Measurements from ENCODE around the gene ZBED6. TPM values are rescaled to one million over a fixed set of nuclear protein-coding genes. Genes with fewer than 3 reads are reported as not detected.
A peak's percentile ranks its signal among the peaks of the same experiment; 100 is the strongest.
"Not testable (repeated sequence)": the region's sequence is repeated elsewhere in the genome, so short reads cannot be mapped to it uniquely, and the experiment has no call there.

ZBED6 gene
- total and polyA plus RNA-seq, 9 donors: 7.0 to 23.9 (median 11.1) TPM

DNA sequence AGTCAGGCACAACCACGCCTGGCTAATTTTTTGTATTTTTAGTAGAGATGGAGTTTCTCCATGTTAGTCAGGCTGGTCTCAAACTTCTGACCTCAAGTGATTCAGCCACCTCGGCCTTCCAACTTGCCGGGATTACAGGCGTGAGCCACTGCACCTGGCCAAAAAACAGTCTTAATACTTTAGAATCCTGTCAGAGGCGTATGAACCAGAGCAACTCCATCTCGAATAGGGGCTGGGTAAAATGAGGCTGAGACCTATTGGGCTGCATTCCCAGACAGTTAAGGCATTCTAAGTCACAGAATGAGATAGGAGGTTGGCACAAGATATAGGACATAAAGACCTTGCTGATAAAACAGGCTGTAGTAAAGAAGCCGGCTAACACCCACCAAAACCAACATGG, 33.5 kb upstream of the ZBED6 start:
- H3K4me1 ChIP-seq (ENCODE audit: control insufficient read depth, insufficient read depth, low read length); H3K36me3 ChIP-seq (ENCODE audit: control insufficient read depth, insufficient read depth, low read length); H3K27me3 ChIP-seq (ENCODE audit: control insufficient read depth, insufficient read depth, low read length); H3K27ac ChIP-seq (ENCODE audit: low read length); H3K4me3 ChIP-seq (ENCODE audit: low read length); H3K9me3 ChIP-seq (replicated peaks; ENCODE audit: control insufficient read depth, low read depth, low read length); DNase-seq: not testable (repeated sequence)
- WGBS (ENCODE audit: insufficient coverage): 63% methylated on average over 5 of the region's 7 CpGs

DNA sequence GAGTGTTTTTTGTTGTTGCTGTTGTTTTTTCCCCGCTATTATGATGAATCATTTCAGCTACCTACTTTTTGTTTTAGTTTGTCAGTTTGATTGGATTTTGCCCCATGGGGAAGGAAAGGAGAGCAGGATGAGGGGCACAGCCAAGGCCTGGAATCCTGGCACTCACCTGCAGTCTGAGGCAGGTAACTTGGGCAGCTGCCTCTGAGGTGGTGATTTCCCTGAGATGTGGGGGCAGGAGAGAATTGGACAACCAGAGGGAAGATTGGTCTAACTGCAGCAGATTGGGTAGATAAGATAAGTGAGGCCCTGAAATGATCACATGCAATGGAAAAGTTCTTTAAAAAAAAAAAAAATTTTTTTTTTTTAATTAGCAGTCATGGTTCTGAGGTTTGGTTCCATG, 31.9 kb upstream of the ZBED6 start:
- Histone ChIP-seq H3K27me3 (ENCODE audit: control insufficient read depth, insufficient read depth, low read length) (no peaks in the 10 kb centered on the region), H3K27ac (ENCODE audit: low read length) (no peak overlapping the region)
- WGBS (ENCODE audit: insufficient coverage): no CpG with 5 or more reads among the region's 1 CpG

DNA sequence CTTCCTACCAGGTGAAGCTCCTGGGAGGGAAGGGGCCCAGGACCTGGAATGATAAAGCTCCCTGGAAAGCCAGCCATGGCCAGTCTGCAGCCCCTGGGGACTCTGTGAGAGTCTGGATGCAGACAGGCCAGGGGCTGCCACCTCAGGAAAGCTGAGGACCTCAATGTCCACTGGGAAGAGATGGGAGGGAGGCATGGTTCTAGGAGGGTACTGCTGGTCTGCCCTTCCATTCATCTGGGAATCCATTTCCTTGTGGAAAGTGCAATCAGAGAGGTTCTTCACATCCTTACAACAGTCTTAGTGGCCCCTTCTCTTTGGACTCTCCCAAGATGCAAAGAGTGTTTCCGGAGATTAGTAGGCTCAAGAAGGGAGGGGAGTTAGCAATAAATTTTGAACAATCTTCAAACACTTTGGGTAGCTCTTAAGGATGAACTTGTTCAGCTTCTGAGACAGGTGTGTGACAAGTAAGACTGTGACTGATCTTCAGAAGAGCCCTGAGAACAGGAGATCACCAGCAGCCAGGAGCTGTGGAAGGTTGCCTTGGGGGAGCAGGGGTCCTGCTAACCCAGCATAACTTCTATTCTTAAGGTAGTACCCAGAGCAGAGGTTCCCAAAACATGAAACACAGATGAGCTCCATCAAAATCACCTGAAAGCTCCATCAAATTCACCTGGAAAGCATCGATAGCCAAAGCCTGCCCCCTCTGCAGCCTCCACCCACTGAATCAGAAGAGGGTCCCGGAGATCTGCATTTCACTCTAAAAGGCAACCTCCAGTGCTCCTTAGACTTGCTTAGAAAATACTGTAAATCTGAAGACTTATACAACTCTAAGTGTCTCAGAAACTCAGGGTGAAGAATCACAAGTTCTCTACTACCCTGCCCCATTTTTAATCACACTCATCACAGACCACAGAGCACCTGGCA, 31.1 kb upstream of the ZBED6 start:
- DNase-seq: no peak
- WGBS (ENCODE audit: insufficient coverage): 87% methylated on average over 2 of the region's 3 CpGs
- peaks cover 7% of the 10 kb centered on the region for H3K4me1 ChIP-seq (ENCODE audit: control insufficient read depth, insufficient read depth, low read length)
- H3K27me3 ChIP-seq (ENCODE audit: control insufficient read depth, insufficient read depth, low read length): no peaks in the 10 kb centered on the region
- H3K27ac ChIP-seq (ENCODE audit: low read length): no peak overlapping the region
- no peaks in the 10 kb centered on the region for H3K9me3 ChIP-seq (replicated peaks; ENCODE audit: control insufficient read depth, low read depth, low read length)
- H3K4me3 ChIP-seq (ENCODE audit: low read length): no peak overlapping the region
- no peaks in the 10 kb centered on the region for H3K36me3 ChIP-seq (ENCODE audit: control insufficient read depth, insufficient read depth, low read length)

More for the DNA sequence above, 31.9 kb upstream of the ZBED6 start:
- Histone ChIP-seq H3K4me3 (ENCODE audit: low read length) (no peak overlapping the region), H3K4me1 (ENCODE audit: control insufficient read depth, insufficient read depth, low read length) (no peaks in the 10 kb centered on the region), H3K9me3 (replicated peaks; ENCODE audit: control insufficient read depth, low read depth, low read length) (no peaks in the 10 kb centered on the region), H3K36me3 (ENCODE audit: control insufficient read depth, insufficient read depth, low read length) (no peaks in the 10 kb centered on the region)
- DNase-seq: no peak

DNA sequence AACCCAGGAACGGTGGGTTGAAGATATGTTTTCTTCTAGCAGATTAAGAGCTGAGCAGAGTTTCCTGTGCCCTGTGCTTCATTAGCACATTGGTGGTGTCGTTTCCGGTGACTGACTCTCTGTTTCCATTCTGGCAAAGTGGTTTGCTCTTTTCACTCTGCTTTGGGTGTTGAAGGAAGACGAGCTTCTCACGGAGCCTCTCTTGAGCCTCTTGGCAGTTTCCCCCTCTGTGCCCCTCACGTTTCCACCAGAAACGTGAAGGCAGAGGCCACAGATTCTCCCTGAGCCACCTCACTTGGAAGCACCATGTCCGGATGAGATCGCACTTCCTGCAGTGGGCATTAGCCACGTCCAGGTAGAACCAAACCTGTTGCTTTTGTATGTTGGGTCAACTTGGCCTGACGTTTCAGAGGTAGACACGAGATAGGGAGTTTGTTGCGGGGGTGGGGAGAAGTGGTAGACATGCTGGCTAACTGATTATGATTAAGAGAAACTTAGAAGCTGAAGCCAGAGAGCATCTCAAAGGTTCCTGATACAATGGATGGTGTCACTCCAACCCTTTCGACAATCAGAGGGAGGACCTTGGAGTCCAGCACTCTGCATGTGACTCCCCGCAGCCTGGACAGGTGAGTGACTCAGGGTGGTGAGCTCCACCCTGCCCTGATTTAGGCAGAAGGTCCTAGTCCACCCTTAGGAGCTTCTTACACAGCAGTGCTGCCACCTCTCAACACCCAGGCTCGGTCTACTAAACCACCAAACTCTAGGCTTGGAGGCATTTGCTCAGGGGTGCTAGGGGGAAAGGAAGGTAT, 30.2 kb upstream of the ZBED6 start, which contains the start of gene LAX1:
LAX1 (plus strand) TSS at position 155 of the 809 bp plus-strand sequence; CDS start at position 538, 383 bp downstream.
- no peak within 1 kb of the TSS for H3K27ac ChIP-seq (ENCODE audit: low read length)
- H3K36me3 ChIP-seq (ENCODE audit: control insufficient read depth, insufficient read depth, low read length): no peaks in the 10 kb centered on the region
- H3K9me3 ChIP-seq (replicated peaks; ENCODE audit: control insufficient read depth, low read depth, low read length): no peaks in the 10 kb centered on the region
- WGBS (ENCODE audit: insufficient coverage): 73% methylated on average over 14 of the region's 16 CpGs
- no peak within 1 kb of the TSS for H3K4me3 ChIP-seq (ENCODE audit: low read length)
- no peaks in the 10 kb centered on the region for H3K27me3 ChIP-seq (ENCODE audit: control insufficient read depth, insufficient read depth, low read length)
- H3K4me1 ChIP-seq (ENCODE audit: control insufficient read depth, insufficient read depth, low read length): peaks cover 13% of the 10 kb centered on the region
- DNase-seq: peak; percentile 23

- no peaks in the 10 kb centered on the region for H3K27me3 ChIP-seq (ENCODE audit: control insufficient read depth, insufficient read depth, low read length)
- WGBS (ENCODE audit: insufficient coverage): 72% methylated on average over 4 of the region's 6 CpGs
- peaks cover 15% of the 10 kb centered on the region for H3K4me1 ChIP-seq (ENCODE audit: control insufficient read depth, insufficient read depth, low read length)
- H3K9me3 ChIP-seq (replicated peaks; ENCODE audit: control insufficient read depth, low read depth, low read length): no peaks in the 10 kb centered on the region
- H3K27ac ChIP-seq (ENCODE audit: low read length): no peak overlapping the region
- H3K36me3 ChIP-seq (ENCODE audit: control insufficient read depth, insufficient read depth, low read length): no peaks in the 10 kb centered on the region
- H3K4me3 ChIP-seq (ENCODE audit: low read length): no peak overlapping the region
- DNase-seq: no peak
Observed at GRCh38 chr1:203768256-203768655, 27.2 kb upstream of the ZBED6 start.

GRCh38 chr1:203769505-203770343, 25.7 kb upstream of the ZBED6 start:
- Histone ChIP-seq H3K4me3 (ENCODE audit: low read length) (peak overlapping the region; percentile 10), H3K27me3 (ENCODE audit: control insufficient read depth, insufficient read depth, low read length) (no peaks in the 10 kb centered on the region), H3K4me1 (ENCODE audit: control insufficient read depth, insufficient read depth, low read length) (peaks cover 15% of the 10 kb centered on the region), H3K27ac (ENCODE audit: low read length) (peak overlapping the region; percentile 35), H3K36me3 (ENCODE audit: control insufficient read depth, insufficient read depth, low read length) (no peaks in the 10 kb centered on the region), H3K9me3 (replicated peaks; ENCODE audit: control insufficient read depth, low read depth, low read length) (no peaks in the 10 kb centered on the region)
- WGBS (ENCODE audit: insufficient coverage): 43% methylated on average over 7 of the region's 15 CpGs
- DNase-seq: peak; percentile 86

DNA sequence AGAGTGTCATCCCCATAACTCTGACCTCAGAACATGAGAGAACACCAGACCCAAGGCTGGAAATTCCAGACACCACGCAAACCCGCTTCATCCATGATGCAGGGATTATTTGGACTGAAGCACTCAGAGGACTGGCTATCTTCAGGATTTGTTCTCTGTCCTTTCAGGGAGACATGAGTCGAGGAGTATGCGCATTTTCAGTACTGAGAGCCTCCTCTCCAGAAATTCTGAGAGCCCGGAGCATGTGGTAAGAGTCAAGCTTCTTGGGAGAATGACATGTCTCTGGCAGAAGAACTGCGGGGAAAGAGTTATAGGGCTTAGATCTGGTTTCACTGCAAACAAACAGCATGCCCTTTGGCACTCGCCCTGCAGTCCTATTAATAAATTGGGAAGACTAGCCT, 23.5 kb upstream of the ZBED6 start:
- H3K27ac ChIP-seq (ENCODE audit: low read length): no peak overlapping the region
- peaks cover 15% of the 10 kb centered on the region for H3K4me1 ChIP-seq (ENCODE audit: control insufficient read depth, insufficient read depth, low read length)
- no peaks in the 10 kb centered on the region for H3K9me3 ChIP-seq (replicated peaks; ENCODE audit: control insufficient read depth, low read depth, low read length)
- H3K4me3 ChIP-seq (ENCODE audit: low read length): no peak overlapping the region
- no peaks in the 10 kb centered on the region for H3K36me3 ChIP-seq (ENCODE audit: control insufficient read depth, insufficient read depth, low read length)
- WGBS (ENCODE audit: insufficient coverage): 85% methylated on average over 4 of the region's 7 CpGs
- no peaks in the 10 kb centered on the region for H3K27me3 ChIP-seq (ENCODE audit: control insufficient read depth, insufficient read depth, low read length)
- DNase-seq: peak; percentile 42

DNA sequence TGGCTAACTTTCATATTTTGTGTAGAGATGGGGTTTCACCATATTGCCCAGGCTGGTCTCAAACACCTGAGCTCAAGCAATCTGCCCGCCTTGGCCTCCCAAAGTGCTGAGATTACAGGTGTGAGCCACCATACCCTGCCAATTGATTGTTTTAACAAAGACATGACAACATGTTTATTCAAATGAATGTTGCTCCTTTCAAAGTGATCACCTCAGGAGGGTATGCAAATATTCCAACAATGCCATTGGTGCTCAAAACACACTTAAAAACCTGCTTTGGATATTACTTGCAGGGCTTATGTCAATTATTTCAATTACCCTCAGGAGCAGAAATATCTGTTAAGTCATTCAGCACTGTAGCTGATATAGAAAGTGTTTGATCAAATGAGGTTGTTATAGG, 22.6 kb upstream of the ZBED6 start:
- Histone ChIP-seq H3K27ac (ENCODE audit: low read length) (no peak overlapping the region), H3K4me1 (ENCODE audit: control insufficient read depth, insufficient read depth, low read length) (peaks cover 15% of the 10 kb centered on the region), H3K4me3 (ENCODE audit: low read length) (no peak overlapping the region), H3K9me3 (replicated peaks; ENCODE audit: control insufficient read depth, low read depth, low read length) (no peaks in the 10 kb centered on the region), H3K27me3 (ENCODE audit: control insufficient read depth, insufficient read depth, low read length) (no peaks in the 10 kb centered on the region), H3K36me3 (ENCODE audit: control insufficient read depth, insufficient read depth, low read length) (no peaks in the 10 kb centered on the region)
- DNase-seq: no peak
- no CpG with 5 or more reads among the region's 1 CpG for WGBS (ENCODE audit: insufficient coverage)

DNA sequence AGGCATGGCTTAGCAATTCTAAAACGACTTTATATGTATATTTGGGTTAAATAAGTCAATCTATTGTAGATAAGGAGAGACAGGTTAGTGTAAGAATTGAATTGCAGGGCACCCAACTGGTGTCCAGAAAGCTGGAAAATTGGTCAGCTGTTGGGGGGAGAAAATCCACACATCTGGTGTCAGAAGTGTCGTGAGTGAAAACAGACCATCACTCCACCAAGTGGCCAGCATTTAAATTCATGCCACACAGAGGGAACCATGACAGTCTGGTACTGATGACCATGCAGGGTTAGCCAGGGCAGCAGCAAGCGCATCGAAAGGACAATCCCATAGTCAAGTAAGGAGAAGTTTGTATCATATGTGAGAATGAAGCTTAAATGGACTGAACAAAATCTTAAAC, 18.8 kb upstream of the ZBED6 start:
- peak; percentile 33 for DNase-seq
- H3K4me3 ChIP-seq (ENCODE audit: low read length): no peak overlapping the region
- H3K27ac ChIP-seq (ENCODE audit: low read length): no peak overlapping the region
- H3K9me3 ChIP-seq (replicated peaks; ENCODE audit: control insufficient read depth, low read depth, low read length): no peaks in the 10 kb centered on the region
- H3K36me3 ChIP-seq (ENCODE audit: control insufficient read depth, insufficient read depth, low read length): no peaks in the 10 kb centered on the region
- no CpG with 5 or more reads among the region's 4 CpGs for WGBS (ENCODE audit: insufficient coverage)
- peaks cover 2% of the 10 kb centered on the region for H3K4me1 ChIP-seq (ENCODE audit: control insufficient read depth, insufficient read depth, low read length)
- H3K27me3 ChIP-seq (ENCODE audit: control insufficient read depth, insufficient read depth, low read length): no peaks in the 10 kb centered on the region
